Measurements from ENCODE around the gene EFNA5.
"Not testable (repeated sequence)": the region's sequence is repeated elsewhere in the genome, so short reads cannot be mapped to it uniquely, and the experiment has no call there.

EFNA5 gene

GRCh38 chr5:107515521-107516080 is 155.1 kb downstream of the EFNA5 start:
- DNase-seq, result no peak

DNA sequence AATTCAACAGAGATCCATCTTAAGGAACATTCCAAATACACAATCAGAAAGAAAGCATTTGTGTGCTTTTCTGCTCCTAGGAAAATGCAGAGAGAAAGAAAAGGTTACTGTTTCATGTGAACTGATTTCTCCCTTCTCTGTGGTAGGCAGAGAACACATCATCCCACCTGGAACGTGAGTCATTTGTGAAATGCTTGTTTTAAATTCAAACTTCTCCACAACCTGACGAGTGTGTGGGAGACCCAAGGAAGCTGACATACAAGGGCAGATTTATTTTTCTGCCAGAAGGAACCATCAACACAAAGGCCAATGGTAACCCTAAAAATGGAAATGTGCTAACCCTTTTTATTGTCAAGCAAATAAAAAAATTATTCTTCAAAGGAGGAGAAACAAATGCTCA is 156.4 kb downstream of the EFNA5 start:
- no peak for DNase-seq

DNA sequence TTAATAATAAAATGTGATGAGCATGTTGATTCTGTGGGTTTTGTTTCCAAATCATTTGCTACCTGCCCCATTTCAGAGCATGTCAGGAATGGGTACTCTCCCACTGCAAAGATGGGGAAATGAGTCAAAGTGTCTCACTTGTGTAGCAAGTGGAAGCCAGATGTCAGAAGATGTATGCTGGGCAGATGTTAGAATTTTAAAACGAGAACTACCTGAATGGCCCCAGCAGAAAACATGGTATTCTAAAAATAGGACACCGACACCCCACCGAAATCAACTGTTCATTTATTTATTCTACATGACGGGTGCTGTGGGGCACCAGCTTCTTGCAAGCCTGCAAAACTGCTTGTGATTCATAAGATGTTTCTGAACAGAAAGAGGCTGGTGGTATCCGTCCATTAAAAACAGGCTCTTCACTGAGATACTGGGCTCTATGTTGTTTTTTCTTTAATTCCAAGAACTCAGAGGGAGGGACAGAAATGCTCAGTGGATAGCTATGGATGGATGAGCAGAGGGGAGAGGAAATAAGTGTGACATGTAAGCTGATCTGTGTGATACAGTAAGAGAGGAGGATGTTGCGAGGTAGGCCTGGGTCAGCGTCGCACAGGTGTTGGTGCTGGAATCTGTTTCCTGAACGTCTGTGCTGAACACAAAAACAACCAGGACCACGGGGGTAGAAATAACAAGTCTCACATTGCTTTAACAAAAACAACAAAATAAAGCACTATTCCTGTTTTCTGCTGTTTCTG is 157.2 kb downstream of the EFNA5 start:
- DNase-seq, result no peak

- no peak for DNase-seq
Measured at GRCh38 chr5:107512029-107512428, 158.7 kb downstream of the EFNA5 start.

GRCh38 chr5:107510125-107510524 is 160.6 kb downstream of the EFNA5 start:
- no peak for DNase-seq

GRCh38 chr5:107508097-107508496 is 162.6 kb downstream of the EFNA5 start:
- no peak for DNase-seq

DNA sequence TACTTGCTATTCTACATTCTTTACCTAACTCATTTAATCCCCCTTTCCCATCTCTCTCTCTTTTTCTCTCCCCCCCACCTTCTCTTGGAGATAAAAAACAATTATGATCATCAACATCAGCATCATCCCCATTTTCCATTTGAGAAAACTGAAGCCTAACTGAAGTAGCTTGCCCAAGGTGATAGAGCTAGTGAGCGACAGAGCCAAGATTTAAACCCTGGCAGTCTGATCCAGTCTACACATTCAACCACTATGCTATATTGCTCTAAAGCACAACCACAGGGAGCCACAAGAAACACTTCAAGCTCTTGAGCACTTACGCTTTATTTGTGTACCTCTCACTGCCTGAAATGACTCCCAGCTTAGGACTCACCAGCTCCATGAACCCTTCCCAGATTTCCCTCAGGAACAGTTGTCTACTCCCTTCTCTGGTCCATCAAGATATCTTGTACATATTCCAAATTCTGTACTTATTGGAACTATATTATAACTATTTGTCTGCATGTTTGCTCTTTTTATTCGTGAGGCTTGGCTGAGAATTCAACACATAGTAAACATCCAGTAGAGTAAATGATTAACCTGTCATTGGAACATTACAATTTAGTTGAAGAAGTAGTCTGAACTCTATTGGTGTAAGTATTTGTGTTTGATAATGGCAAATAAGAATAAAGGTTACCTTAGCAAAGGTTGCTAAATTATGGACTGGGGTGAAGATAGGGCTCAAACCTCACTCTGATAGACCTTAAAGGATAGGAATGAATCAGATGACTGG is 164.8 kb downstream of the EFNA5 start:
- DNase-seq, result no peak

DNA sequence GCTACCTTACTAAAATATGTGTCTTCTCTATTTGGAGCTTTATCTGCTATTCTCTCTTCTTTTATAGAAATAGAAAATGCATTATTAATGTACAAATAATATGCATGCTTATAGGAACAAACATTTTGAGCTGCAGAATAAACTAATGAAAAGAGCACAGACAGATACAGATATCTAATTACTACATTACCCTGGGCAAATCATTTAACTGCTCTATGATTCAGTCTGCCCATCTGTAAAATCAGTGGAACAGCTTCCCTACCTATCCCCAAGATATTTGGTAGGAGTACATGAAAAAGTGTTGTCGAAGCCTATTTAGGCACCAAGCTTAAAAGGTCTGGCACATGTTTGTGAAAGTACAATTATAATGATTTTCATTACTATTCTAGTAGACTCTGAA is 166.3 kb downstream of the EFNA5 start:
- no peak for DNase-seq

DNA sequence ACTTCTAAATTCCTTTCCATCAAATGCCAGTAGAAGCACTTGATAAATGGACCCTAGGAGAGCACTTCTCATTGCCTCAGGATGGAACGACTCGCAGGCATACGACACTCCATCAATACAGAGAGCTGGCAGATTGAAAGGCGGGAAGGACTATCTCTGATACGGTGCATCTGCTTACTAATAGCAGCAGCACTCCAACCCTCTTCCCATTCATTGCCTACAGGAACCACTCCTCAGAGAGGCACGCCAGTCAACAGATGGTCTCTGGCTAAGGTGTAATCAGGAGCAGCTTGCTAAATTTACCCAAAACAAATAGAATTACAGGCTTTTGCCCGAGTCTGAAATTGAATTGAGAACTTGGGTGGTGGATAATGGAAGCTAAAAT is 168.1 kb downstream of the EFNA5 start:
- DNase-seq, result no peak

GRCh38 chr5:107501965-107502675 is 168.6 kb downstream of the EFNA5 start:
- peak; percentile 51 for DNase-seq

- no peak for DNase-seq
Measured at GRCh38 chr5:107500840-107501239, 169.9 kb downstream of the EFNA5 start.

DNA sequence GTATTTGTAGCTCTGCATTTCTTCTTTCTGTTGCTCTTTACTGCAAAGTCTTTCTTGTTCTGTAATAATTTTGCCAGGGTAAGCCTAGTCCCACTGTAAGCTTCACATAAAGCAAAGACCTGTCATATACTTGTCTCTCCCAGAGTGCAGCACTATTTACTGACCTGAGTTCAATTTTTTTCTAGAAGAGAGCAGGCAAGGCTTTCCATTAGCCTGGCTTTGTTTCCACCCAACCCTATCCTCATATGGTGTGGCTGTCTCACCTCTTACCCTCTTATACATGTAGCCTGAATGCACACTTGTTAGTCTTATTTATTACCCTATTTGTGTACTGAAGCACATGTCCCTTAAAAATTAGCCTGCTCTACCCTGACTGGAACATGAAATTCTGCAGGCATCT is 170.4 kb downstream of the EFNA5 start:
- DNase-seq, result no peak

GRCh38 chr5:107499776-107500175 is 171.0 kb downstream of the EFNA5 start:
- DNase-seq, result no peak

DNA sequence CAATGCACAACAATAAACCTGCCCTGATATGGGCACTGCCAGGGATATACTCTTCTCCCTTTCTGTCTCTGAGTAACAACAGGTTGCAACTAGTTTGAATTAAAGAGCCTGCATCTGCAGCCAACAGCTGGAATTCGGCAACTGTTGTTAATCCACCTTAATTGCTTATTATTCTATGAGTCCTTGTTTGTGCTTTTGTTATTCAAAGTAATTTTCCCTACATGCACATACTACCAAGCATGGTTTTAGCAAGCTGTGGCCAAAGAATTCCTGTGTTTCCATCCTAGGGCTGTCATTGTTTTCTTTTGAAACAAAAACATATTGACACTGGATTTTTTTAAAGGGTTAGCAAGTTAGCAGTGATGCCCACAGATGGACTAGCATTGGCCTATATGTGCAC is 171.5 kb downstream of the EFNA5 start:
- no peak for DNase-seq

DNA sequence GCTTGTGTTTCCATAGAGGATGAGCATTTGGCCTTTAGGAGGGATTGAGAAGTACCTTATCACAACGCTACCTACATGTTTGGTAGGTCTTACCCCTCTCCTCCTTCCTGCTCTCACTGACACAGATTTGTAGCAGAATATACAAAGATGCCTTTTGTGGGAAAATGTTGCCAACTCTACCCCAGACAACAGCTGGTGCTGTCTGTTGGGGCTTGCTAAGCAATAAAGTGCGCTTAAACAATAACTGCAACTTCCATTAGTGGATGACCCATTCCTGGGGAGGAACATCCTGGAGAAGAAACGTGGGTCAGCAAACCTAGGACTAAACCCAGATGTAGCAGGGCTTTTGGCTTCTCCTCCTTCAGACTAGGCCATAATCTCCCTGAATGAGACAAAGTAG is 174.3 kb downstream of the EFNA5 start:
- no peak for DNase-seq

- DNase-seq, result not testable (repeated sequence)
Measured at GRCh38 chr5:107494129-107494528, 176.6 kb downstream of the EFNA5 start.

- DNase-seq, result no peak
Measured at GRCh38 chr5:107487056-107487542, 183.6 kb downstream of the EFNA5 start.

DNA sequence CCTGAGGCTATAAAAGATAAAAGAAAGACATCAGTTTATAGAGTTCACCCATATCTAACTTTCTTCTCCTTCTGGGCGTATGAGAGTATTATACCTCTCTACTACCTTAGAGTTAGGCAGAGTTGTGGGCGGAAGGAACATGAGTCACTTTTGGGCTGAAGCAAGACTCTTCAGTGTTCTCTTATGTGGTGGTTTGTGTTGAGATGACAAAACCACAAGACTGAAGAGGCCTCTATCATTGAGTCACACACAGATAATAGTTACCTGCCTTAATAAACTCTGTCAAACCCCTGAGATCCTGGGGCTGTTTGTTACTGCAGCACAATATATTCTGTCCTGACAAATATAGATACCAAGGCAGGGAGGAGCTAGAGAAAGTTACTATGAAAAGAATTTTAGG is 184.2 kb downstream of the EFNA5 start:
- peak; percentile 85 for DNase-seq

DNA sequence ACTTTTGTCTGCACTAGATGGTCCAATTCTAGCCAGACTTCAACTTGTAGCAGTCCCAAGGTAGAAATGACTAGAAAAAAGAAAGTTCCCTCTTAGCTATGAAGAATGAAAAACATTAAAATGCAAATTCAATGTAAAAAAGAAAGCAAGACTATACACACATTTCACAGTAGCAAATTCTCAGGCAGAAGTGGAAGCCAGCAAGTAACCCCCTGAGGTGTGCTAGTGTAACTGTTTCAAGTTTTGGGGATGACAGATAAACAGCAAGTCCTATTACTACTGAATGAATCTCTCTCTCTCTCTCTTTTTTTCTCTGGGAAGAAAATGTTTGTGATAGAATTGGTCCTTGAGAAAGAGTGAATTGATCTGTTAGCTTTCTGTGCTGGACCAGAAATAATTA is 185.6 kb downstream of the EFNA5 start:
- no peak for DNase-seq

GRCh38 chr5:107484281-107484680 is 186.5 kb downstream of the EFNA5 start:
- DNase-seq, result no peak

- peak; percentile 26 for DNase-seq
Measured at GRCh38 chr5:107483231-107484024, 187.3 kb downstream of the EFNA5 start.

DNA sequence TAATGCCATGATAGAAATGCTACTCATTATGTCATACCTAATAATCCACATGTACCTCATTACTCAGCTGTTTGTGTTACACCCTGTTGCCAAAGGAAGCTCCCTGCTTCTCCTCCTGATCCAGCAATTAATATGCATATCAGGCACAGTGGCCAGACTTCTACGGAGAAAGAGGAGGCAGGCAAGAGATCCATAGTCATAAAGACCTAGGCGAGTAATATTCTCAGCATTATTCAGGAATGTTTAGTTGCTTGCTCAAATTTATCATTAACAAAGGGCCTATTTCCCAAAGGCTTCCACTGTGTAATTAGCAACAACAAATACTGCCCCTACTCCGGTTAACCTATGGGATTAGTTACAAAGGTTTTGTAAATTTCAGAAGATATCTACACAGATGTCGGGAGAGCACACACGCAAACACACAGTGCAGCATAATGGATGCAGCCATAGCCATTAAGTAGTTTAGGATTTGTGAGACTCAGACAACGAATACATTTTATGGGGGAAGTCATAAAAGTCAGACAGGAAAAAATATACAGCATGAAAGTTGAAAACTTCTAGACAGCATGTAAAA is 192.6 kb downstream of the EFNA5 start:
- no peak for DNase-seq
